PC-3 (cell line): Measurements from ENCODE around the gene ADCY5.

ENCODE experiments used
- CTCF ChIP-seq: fragments of 300-600 bp; sonication (generic); conservative IDR thresholded peaks from 2 replicates; pipeline ENCODE4 v1.5.1; 2017; ENCODE audit warnings: antibody characterized with exemption, low read depth, mild to moderate bottlenecking, low read length
- EZH2 ChIP-seq: fragments of 300-600 bp; sonication (generic); IDR thresholded peaks from one replicate; pipeline ENCODE4 v1.6.1; 2017; ENCODE audit warnings: antibody characterized with exemption, mild to moderate bottlenecking, low read length; ENCODE audit not compliant: unreplicated experiment
- EZH2phosphoT487 ChIP-seq: fragments of 300-600 bp; sonication (generic); IDR thresholded peaks from 2 replicates; pipeline ENCODE4 v1.6.1; 2018; ENCODE audit warnings: mild to moderate bottlenecking, antibody characterized with exemption, low read length, borderline replicate concordance

GRCh38 chr3:123446610-123447109 is 2.2 kb downstream of the ADCY5 start:
- TF ChIP-seq EZH2: no peak
- no peak for TF ChIP-seq CTCF
- no peak for TF ChIP-seq EZH2phosphoT487
